SU-DHL-6 (cell line): Measurements from ENCODE around the gene TEDC1.

Experiments
- H2AFZ ChIP-seq: fragments of 200-600 bp; sonication (generic); 2 replicates; pipeline ENCODE4 v1.6.1; 2014; ENCODE audit warnings: low read depth, mild to moderate bottlenecking, moderate library complexity, mixed read lengths, antibody characterized with exemption, low read length; ENCODE audit not compliant: severe bottlenecking
- H3F3A ChIP-seq: fragments of 200-600 bp; shearing (Covaris generic); 2 replicates; pipeline ENCODE4 v1.6.0; 2016; ENCODE audit warnings: antibody characterized with exemption, mild to moderate bottlenecking; ENCODE audit not compliant: insufficient read depth
- H3K27ac ChIP-seq: fragments of 200-600 bp; sonication (generic); 2 replicates; pipeline ENCODE4 v1.5.1; 2016; ENCODE audit warnings: low read depth, mild to moderate bottlenecking, low read length, moderate library complexity, mixed read lengths
- H3K27me3 ChIP-seq: fragments of 200-600 bp; sonication (generic), shearing (Covaris generic); 2 replicates; pipeline ENCODE4 v1.6.0; 2014; ENCODE audit warnings: mild to moderate bottlenecking, low read length
- H3K36me3 ChIP-seq: fragments of 200-600 bp; sonication (generic); 2 replicates; pipeline ENCODE4 v1.6.1; 2014; ENCODE audit warnings: mild to moderate bottlenecking, low read length, mixed read lengths
- H3K4me2 ChIP-seq: fragments of 300-600, 200-600 bp; shearing (Covaris generic), sonication (generic); 2 replicates; pipeline ENCODE4 v1.6.0; 2014; ENCODE audit warnings: low read length, low read depth, mild to moderate bottlenecking; ENCODE audit not compliant: poor library complexity, severe bottlenecking
- H3K4me3 ChIP-seq: fragments of 200-600 bp; sonication (generic); 2 replicates; pipeline ENCODE4 v1.5.1; 2014; ENCODE audit warnings: antibody characterized with exemption, low read length, mild to moderate bottlenecking, mixed read lengths; ENCODE audit not compliant: insufficient read depth, poor library complexity, severe bottlenecking
- H3K79me2 ChIP-seq: fragments of 200-600 bp; sonication (generic); 2 replicates; pipeline ENCODE4 v1.6.1; 2014; ENCODE audit warnings: mild to moderate bottlenecking, low read length, moderate library complexity; ENCODE audit not compliant: insufficient read depth
- H3K9ac ChIP-seq: fragments of 200-600 bp; sonication (generic); 2 replicates; pipeline ENCODE4 v1.7.0; 2014; ENCODE audit warnings: mild to moderate bottlenecking, low read length
- H3K9me2 ChIP-seq: fragments of 200-600 bp; sonication (generic); replicated peaks from 2 replicates; pipeline ENCODE4 v1.6.1; 2014; ENCODE audit warnings: low read length; ENCODE audit not compliant: insufficient read depth
- H3K9me3 ChIP-seq: fragments of 200-600 bp; sonication (generic); 2 replicates; pipeline ENCODE4 v1.6.1; 2014; ENCODE audit warnings: low read length, mixed read lengths; ENCODE audit not compliant: insufficient read depth
- H4K20me1 ChIP-seq: fragments of 200-600 bp; sonication (generic); 2 replicates; pipeline ENCODE4 v1.6.1; 2014; ENCODE audit warnings: low read depth, mild to moderate bottlenecking, antibody characterized with exemption, low read length, moderate library complexity, mixed read lengths
- EZH2phosphoT487 ChIP-seq: fragments of 200-600 bp; sonication (generic), shearing (Covaris generic); conservative IDR thresholded peaks from 2 replicates; pipeline ENCODE4 v1.6.1; 2018; ENCODE audit warnings: mild to moderate bottlenecking, antibody characterized with exemption, low read length, moderate library complexity, mixed read lengths
- TF ChIP-seq, protein P1 (sequence below): fragments of 200-600 bp; sonication (generic); IDR thresholded peaks from one replicate; pipeline ENCODE4 v1.5.1; 2017; ENCODE audit warnings: antibody characterized with exemption, mild to moderate bottlenecking, low read length, moderate library complexity; ENCODE audit not compliant: insufficient read depth, poor library complexity, severe bottlenecking

Gene TEDC1

DNA sequence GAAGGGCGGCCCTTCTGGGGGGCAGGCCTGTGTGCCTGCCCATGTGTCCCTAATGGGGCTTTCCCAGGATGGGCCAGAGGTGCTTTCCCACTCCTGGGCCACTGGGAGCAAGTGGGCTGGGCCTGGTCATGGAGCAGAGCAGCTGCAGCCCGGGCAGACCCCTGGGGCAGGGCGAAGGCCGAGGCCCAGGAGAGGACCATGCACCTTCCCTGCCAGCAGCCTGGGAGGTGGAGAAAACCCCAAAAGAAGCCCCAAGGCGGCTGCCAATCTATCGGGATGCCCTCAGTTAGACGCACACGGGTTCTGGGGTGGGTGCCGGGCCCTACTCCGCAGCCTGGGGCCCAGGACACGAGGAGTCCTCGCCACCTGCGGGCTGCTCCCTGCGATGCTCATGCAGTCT, 32.5 kb upstream of the TEDC1 start:
- no peak overlapping the region for H3K4me2 ChIP-seq

DNA sequence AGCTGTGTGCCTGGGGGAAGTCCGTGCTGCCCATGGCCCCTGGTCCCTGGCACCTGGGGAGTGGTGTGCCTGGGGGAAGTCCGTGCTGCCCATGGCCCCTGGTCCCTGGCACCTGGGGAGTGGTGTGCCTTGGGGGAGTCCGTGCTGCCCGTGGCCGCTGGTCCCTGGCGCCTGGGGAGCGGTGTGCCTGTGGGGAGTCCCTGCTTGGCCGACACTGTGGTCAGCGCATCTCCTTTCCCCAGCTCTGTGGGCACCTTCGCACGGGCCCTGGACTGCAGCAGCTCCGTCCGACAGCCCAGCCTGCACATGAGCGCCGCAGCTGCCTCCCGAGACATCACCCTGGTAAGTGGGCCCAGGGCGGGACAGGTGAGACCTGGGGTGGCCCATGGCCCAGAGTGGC, 30.9 kb upstream of the TEDC1 start:
- no peaks in the 10 kb centered on the region for H3K27me3 ChIP-seq
- no peaks in the 10 kb centered on the region for H3K9me2 ChIP-seq
- H2AFZ ChIP-seq: no peak overlapping the region
- H3F3A ChIP-seq: no peaks in the 10 kb centered on the region
- no peaks in the 10 kb centered on the region for H4K20me1 ChIP-seq
- no peak overlapping the region for H3K9ac ChIP-seq
- no peak overlapping the region for H3K4me2 ChIP-seq
- no peak overlapping the region for H3K4me3 ChIP-seq
- TF ChIP-seq, protein P1, sequence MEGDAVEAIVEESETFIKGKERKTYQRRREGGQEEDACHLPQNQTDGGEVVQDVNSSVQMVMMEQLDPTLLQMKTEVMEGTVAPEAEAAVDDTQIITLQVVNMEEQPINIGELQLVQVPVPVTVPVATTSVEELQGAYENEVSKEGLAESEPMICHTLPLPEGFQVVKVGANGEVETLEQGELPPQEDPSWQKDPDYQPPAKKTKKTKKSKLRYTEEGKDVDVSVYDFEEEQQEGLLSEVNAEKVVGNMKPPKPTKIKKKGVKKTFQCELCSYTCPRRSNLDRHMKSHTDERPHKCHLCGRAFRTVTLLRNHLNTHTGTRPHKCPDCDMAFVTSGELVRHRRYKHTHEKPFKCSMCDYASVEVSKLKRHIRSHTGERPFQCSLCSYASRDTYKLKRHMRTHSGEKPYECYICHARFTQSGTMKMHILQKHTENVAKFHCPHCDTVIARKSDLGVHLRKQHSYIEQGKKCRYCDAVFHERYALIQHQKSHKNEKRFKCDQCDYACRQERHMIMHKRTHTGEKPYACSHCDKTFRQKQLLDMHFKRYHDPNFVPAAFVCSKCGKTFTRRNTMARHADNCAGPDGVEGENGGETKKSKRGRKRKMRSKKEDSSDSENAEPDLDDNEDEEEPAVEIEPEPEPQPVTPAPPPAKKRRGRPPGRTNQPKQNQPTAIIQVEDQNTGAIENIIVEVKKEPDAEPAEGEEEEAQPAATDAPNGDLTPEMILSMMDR: no peak
- no peaks in the 10 kb centered on the region for H3K79me2 ChIP-seq
- no peaks in the 10 kb centered on the region for H3K36me3 ChIP-seq
- no peak overlapping the region for H3K27ac ChIP-seq
- no peaks in the 10 kb centered on the region for H3K9me3 ChIP-seq

More for the DNA sequence above, 32.5 kb upstream of the TEDC1 start:
- Histone ChIP-seq H3K79me2 (no peaks in the 10 kb centered on the region), H3K36me3 (no peaks in the 10 kb centered on the region), H3K9me2 (no peaks in the 10 kb centered on the region), H4K20me1 (no peaks in the 10 kb centered on the region), H3K9ac (no peak overlapping the region), H3F3A (no peaks in the 10 kb centered on the region), H3K27me3 (no peaks in the 10 kb centered on the region), H2AFZ (no peak overlapping the region), H3K4me3 (no peak overlapping the region), H3K27ac (no peak overlapping the region), H3K9me3 (no peaks in the 10 kb centered on the region)
- TF ChIP-seq, protein P1: no peak
- no peak for TF ChIP-seq EZH2phosphoT487

DNA sequence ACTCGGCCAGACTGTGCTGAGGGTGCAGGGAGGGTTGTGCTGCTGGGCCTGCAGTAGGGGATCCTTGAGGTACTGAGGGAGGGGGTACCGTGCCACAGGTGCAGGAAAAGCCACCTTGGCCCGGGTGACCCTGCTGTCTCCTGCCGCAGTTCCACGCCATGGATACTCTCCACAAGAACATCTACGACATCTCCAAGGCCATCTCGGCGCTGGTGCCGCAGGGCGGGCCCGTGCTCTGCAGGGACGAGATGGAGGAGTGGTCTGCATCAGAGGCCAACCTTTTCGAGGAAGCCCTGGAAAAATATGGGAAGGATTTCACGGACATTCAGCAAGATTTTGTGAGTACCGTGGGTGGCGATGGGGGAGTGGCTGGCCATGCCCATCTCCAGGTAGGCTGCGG, 30.4 kb upstream of the TEDC1 start:
- Histone ChIP-seq H3K9ac (no peak overlapping the region), H2AFZ (no peak overlapping the region), H3K4me2 (no peak overlapping the region), H4K20me1 (no peaks in the 10 kb centered on the region), H3K27me3 (no peaks in the 10 kb centered on the region), H3K79me2 (no peaks in the 10 kb centered on the region), H3K9me3 (no peaks in the 10 kb centered on the region), H3K36me3 (no peaks in the 10 kb centered on the region), H3K27ac (no peak overlapping the region), H3K4me3 (no peak overlapping the region), H3F3A (no peaks in the 10 kb centered on the region), H3K9me2 (no peaks in the 10 kb centered on the region)
- TF ChIP-seq, protein P1: no peak
- TF ChIP-seq EZH2phosphoT487: no peak

DNA sequence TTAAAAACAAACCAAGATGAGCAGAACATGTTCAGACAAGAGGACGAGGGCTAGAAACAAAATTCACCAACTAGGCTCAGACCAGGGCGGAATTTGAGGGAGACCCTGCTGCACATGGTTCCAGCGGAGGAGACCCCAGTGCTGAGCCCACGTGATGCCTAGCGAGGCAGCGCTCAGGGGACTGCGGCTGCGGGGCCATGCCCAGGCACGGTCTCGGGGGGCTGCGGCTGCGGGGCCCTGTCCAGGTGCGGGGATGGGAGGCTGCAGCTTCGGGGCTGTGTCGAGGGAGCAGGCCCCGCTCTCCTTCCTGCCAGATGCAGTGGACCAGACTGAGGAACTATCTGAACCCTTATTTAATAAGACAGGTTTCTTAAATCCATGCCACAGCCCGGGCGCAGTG, 29.1 kb upstream of the TEDC1 start:
- Histone ChIP-seq H2AFZ (no peak overlapping the region), H3F3A (no peaks in the 10 kb centered on the region), H3K4me3 (no peak overlapping the region), H4K20me1 (no peaks in the 10 kb centered on the region), H3K4me2 (no peak overlapping the region), H3K36me3 (no peaks in the 10 kb centered on the region), H3K9me2 (no peaks in the 10 kb centered on the region), H3K27ac (no peak overlapping the region), H3K79me2 (no peaks in the 10 kb centered on the region), H3K27me3 (no peaks in the 10 kb centered on the region), H3K9ac (no peak overlapping the region), H3K9me3 (no peaks in the 10 kb centered on the region)
- TF ChIP-seq EZH2phosphoT487: no peak
- TF ChIP-seq, protein P1: no peak
